Uterus (tissue), 4 donors: ENCODE results near the gene TMSB4X. TPM values are rescaled to one million over a fixed set of nuclear protein-coding genes. Genes with fewer than 3 reads are reported as not detected.
"Not testable (repeated sequence)": the region's sequence is repeated elsewhere in the genome, so short reads cannot be mapped to it uniquely, and the experiment has no call there.

Experiments
- DNase-seq, 2 donors: peaks; one replicate each; pipeline ENCODE4 v3.0.0-alpha.2; 2019 to 2020
- H3K27ac ChIP-seq, 2 donors: fragments of 200-600 bp; sonication (generic); 1 replicate in 1 of 2; 2 replicates in 1 of 2; pipeline ENCODE4 v1.5.1; 2016 to 2018
- H3K27me3 ChIP-seq, 2 donors: fragments of 200-600 bp; sonication (generic); one replicate each; pipeline ENCODE4 v1.5.1; 2018 to 2019; ENCODE audit warnings: control low read depth in 1 of 2
- H3K36me3 ChIP-seq, 2 donors: fragments of 200-600 bp; sonication (generic); one replicate each; pipeline ENCODE4 v1.5.1; 2019; ENCODE audit warnings: control low read depth in 1 of 2
- H3K4me1 ChIP-seq, 2 donors: fragments of 200-600 bp; sonication (generic); one replicate each; pipeline ENCODE4 v1.5.1; 2018 to 2019; ENCODE audit warnings: control low read depth in 1 of 2
- H3K4me3 ChIP-seq, 2 donors: fragments of 200-600 bp; sonication (generic); 1 replicate in 1 of 2; 2 replicates in 1 of 2; pipeline ENCODE4 v1.5.1; 2018 to 2019; ENCODE audit warnings: mild to moderate bottlenecking in 1 of 2
- H3K9me3 ChIP-seq, 2 donors: fragments of 200-600 bp; sonication (generic); one replicate each; pipeline ENCODE4 v1.5.1; 2019; ENCODE audit warnings: control low read depth in 1 of 2
- CTCF ChIP-seq, 4 experiments: fragments of 200-600 bp in 2 of 4; fragments of 450-650 bp in 2 of 4; sonication (generic) in 2 of 4; IDR thresholded peaks; one replicate each; pipeline ENCODE4 v1.5.1; 2016 to 2019; ENCODE audit warnings: antibody characterized with exemption in 4 of 4, mild to moderate bottlenecking in 2 of 4, moderate library complexity in 1 of 4
- POLR2A ChIP-seq, 2 donors: fragments of 450-650 bp; IDR thresholded peaks; one replicate each; pipeline ENCODE4 v1.6.1; 2016; ENCODE audit warnings: antibody characterized with exemption in 2 of 2, mild to moderate bottlenecking in 1 of 2, moderate library complexity in 1 of 2
- intact Hi-C: fragments of 100-400 bp; cut with DNase I; formaldehyde crosslinking; loops from one replicate; pipeline ENCODE4 v1.15.1; 2023; ENCODE audit warnings: low total_unique reads
- total RNA-seq, 4 donors: library from RNA; depleted of rRNA in 3 of 4; stranded (reverse); fragments of >200 nt in 3 of 4; gene quantifications; one replicate each; pipeline versions ENCODE4 v1.1.0 to v1.2.4, GENCODE V29; 2014 to 2023
- donor health status: DM: yes; HTN: yes; CAD: no.

Gene TMSB4X
- total RNA-seq, 4 donors from 2014 or later: 2,867 to 6,849 (median 3,091) TPM

- Histone ChIP-seq H3K36me3 (no peaks in the 10 kb centered on the region), H3K4me3 (no peak overlapping the region), H3K27ac (no peak overlapping the region), H3K27me3 (no peaks in the 10 kb centered on the region), H3K9me3 (no peaks in the 10 kb centered on the region), H3K4me1 (no peaks in the 10 kb centered on the region)
- intact Hi-C loops: loop anchor here (10.0 kb wide), 1 partner anchor 536 kb away; no protein-coding TSS in a partner anchor
- DNase-seq: no peak
- TF ChIP-seq POLR2A (IDR thresholded peaks at IDR 0.05) (no peak), CTCF (IDR thresholded peaks at IDR 0.05) (no peak)
These were observed 16.4 kb upstream of the TMSB4X start for GRCh38 chrX:12958461-12958860.

- TF ChIP-seq CTCF (IDR thresholded peaks at IDR 0.05): no peak
- no peak for TF ChIP-seq POLR2A (IDR thresholded peaks at IDR 0.05)
- DNase-seq: no peak
- no peaks in the 10 kb centered on the region for H3K27me3 ChIP-seq
- no peak overlapping the region for H3K4me3 ChIP-seq
- H3K9me3 ChIP-seq: no peaks in the 10 kb centered on the region
- H3K36me3 ChIP-seq: no peaks in the 10 kb centered on the region
- intact Hi-C loops: no loop called here
- H3K4me1 ChIP-seq: no peaks in the 10 kb centered on the region
- no peak overlapping the region for H3K27ac ChIP-seq
These were observed 13.7 kb upstream of the TMSB4X start for GRCh38 chrX:12961196-12961718.

GRCh38 chrX:12962041-12962504 lies 12.8 kb upstream of the TMSB4X start:
- H3K27ac ChIP-seq: no peak overlapping the region
- no peaks in the 10 kb centered on the region for H3K27me3 ChIP-seq
- no peaks in the 10 kb centered on the region for H3K4me1 ChIP-seq
- no peaks in the 10 kb centered on the region for H3K9me3 ChIP-seq
- DNase-seq: no peak
- TF ChIP-seq POLR2A (IDR thresholded peaks at IDR 0.05) (no peak), CTCF (IDR thresholded peaks at IDR 0.05) (no peak)
- intact Hi-C loops: no loop called here
- H3K36me3 ChIP-seq: no peaks in the 10 kb centered on the region
- no peak overlapping the region for H3K4me3 ChIP-seq

DNA sequence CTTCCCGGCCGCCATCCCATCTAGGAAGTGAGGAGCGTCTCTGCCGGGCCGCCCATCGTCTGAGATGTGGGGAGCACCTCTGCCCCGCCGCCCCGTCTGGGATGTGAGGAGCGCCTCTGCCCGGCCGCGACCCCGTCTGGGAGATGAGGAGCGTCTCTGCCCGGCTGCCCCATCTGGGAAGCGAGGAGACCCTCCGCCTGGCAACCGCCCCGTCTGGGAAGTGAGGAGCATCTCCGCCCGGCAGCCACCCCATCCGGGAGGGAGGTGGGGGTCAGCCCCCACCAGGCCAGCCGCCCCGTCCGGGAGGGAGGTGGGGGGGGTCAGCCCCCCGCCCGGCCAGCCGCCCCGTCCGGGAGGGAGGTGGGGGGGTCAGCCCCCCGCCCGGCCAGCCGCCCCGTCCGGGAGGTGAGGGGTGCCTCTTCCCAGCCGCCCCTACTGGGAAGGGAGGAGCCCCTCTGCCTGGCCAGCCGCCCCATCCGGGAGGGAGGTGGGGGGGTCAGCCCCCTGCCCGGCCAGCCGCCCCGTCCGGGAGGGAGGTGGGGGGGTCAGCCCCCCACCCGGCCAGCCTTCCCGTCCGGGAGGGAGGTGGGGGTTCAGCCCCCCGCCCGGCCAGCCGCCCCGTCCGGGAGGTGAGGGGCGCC lies 11.6 kb upstream of the TMSB4X start:
- H3K4me3 ChIP-seq, H3K36me3 ChIP-seq, H3K27ac ChIP-seq, H3K9me3 ChIP-seq, H3K4me1 ChIP-seq, intact Hi-C loops, H3K27me3 ChIP-seq, DNase-seq: not testable (repeated sequence)

- intact Hi-C loops: no loop called here
- no peaks in the 10 kb centered on the region for H3K4me1 ChIP-seq
- H3K27ac ChIP-seq: no peak overlapping the region
- H3K36me3 ChIP-seq: no peaks in the 10 kb centered on the region
- H3K27me3 ChIP-seq: no peaks in the 10 kb centered on the region
- no peaks in the 10 kb centered on the region for H3K9me3 ChIP-seq
- DNase-seq: no peak
- H3K4me3 ChIP-seq: no peak overlapping the region
- no peak for TF ChIP-seq POLR2A (IDR thresholded peaks at IDR 0.05)
- no peak for TF ChIP-seq CTCF (IDR thresholded peaks at IDR 0.05)
These were observed 9.6 kb upstream of the TMSB4X start for GRCh38 chrX:12965131-12965940.
